ENCODE data around the gene MAN2C1.
"Not testable (repeated sequence)": the region's sequence is repeated elsewhere in the genome, so short reads cannot be mapped to it uniquely, and the experiment has no call there.

MAN2C1 gene

DNA sequence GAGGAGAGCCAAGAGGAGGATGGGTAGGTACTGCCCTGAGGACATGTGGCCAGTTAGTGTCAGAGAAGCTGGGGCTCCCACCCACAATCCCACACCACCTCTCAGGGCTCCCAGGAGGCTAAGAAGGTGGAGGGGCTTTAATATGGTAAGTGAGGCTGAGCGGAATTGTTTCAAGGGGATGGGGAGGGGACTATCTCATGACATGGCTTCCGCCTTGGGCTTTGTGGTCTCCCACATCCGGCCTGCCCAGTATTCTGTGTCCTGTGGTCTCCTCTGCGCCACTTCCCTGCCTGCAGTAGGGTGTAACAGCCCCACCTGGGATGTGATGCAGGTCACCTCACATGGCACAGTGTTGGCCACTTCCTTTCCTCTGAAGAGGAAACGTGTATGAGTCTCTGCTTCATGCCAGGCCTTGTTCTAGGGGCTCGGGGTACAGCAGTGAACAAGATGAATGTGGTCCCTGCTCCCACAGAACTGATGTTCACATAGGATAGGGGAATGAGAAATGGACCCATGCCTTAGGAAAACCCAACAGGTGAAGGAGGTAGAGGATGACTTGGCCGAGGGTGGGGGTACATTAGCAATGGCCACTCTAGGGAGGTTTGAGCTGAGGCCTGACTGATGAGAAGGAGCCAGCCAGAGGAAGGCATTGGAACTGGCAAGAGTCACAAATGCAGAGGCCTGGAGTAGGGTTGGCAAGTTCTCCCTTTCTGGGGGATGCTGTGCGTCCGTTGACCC lies 18.4 kb downstream of the MAN2C1 start:
- DNase-seq = peak in 3 of 42 donors; percentile 6 to 26 (median 18)
- intact Hi-C loops (cut with DNase I) = no loop called here

DNA sequence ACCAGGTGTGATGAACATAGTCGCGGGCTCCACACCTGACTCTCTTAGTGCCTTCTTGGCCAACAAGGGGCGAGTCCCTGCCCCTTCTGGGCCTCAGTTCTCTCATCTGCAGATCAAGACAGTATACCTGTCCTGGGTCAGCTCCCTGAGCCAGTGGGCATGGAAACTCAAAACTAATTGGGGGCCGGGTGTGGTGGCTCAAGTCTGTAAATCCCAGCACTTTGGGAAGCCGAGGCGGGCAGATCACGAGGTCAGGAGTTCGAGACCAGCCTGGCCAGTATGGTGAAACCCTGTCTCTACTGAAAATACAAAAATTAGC lies 19.1 kb downstream of the MAN2C1 start:
- intact Hi-C loops (cut with DNase I); DNase-seq: not testable (repeated sequence)

DNA sequence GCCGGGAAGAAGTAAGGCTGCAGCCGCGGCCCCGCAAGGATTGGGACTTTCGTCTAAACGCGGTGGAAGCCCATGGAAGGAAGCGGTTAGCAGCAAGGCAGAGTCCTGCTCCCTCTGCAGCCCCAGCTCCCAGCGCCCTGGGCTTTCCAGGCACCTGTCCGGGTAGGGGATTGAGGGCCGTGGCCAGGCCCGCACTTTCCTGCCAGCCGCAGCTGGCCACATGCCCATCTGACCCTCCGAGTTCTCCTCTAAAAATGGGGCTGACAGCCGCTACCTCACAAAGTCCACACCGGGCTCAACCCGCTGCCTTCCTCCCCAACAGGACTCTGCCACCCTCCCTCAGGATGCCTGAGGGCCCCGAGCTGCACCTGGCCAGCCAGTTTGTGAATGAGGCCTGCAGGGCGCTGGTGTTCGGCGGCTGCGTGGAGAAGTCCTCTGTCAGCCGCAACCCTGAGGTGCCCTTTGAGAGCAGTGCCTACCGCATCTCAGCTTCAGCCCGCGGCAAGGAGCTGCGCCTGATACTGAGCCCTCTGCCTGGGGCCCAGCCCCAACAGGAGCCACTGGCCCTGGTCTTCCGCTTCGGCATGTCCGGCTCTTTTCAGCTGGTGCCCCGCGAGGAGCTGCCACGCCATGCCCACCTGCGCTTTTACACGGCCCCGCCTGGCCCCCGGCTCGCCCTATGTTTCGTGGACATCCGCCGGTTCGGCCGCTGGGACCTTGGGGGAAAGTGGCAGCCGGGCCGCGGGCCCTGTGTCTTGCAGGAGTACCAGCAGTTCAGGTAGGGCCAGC lies 19.7 kb downstream of the MAN2C1 start:
- intact Hi-C loops (cut with DNase I) = no loop called here
- DNase-seq = peak in 10 of 42 donors; percentile 12 to 46 (median 25)

DNA sequence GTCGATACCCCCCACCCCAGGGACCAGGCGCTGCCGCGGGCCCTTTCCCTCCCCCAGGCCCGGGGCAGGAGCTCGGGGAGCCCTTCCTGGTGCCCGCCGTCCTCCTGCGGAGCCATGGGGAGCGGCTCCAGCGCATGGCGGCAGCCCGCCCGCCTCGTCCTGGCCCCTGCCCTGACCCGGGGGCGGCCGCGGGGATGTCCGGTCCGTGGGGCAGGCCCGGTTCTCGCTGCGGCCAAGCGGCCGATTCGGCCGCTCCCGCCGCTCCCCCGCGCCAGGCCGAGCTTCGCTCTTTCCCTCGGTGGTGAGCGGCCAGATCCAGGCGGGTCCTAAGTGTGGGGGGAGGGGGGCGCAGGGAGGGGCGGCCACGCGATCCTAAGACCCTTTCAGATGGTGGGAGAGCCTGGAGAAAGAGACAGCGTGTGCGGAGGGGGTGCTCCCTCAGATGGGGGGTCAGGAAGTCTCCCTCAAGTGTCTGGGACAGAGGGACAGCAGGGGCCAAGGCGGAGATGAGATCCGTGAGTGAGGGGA lies 20.3 kb downstream of the MAN2C1 start:
- peak in 2 of 42 donors; percentile 5 to 28 for DNase-seq
- intact Hi-C loops (cut with DNase I) = no loop called here

DNA sequence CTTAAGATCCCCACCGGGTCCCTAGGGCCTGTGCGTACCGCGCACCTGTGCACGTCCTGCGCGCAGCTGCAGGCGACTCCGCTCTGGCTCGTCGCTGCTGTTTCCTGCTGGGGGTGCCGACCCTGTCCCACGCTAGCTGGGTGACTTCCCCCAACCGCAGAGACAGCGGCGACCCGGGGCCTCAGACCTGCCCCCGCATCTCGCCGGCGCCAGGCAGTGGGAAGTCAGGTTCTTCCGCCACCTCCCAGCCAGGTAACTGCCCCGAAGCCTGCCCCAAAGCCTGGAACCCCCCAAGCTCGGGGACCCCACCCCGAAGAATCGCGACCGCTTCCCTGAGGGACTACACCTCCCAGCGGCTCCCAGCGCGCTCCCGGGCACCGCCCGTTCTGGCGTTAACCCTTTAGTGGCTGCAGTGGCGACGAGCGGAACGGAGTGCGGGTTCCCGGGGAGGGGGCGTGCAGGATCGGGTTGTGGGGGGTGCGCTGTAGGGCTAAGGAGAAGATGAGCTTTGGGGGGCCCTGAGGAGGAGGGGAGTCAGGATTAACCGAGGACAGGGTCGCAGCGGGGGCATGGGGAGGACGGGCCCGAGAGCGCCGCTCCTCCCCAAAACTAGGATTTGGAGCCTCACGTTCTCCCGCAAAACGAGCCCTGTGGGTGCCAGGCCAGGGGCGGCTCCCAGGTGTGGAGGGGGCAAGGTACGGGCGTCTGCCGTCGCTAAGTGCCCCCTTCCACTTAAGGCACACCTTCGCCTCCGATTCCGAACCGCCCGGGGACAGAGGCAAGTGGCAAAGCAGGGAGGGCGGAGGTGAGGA lies 21.0 kb downstream of the MAN2C1 start:
- intact Hi-C loops (cut with DNase I) = no loop called here
- peak; percentile 51 to 94 (median 86) for DNase-seq

DNA sequence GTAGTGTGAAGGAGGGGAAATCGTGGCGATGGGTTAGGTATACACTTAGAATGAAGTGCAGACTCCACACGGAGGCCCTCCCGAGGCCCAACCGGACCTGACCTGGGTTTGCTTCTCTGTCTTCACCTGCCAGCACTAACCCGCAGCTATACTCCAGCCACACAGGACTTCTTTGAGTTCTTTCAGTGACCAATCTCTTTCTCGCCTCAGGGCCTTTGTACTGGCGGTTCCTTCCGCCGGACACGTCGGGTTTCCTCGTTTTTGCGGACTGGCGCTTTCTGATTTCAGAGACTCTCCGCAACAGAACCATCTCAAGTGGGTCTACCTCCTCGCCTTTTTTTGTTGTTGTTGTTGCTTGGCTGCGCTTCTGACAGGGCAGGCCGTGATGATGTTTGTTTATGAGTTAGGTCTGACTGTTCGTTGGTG lies 21.6 kb downstream of the MAN2C1 start, which contains the start of gene NEIL1:
Gene NEIL1, plus strand, starts transcription at position 244 of the 426 bp plus-strand sequence. CDS start 1,867 bp downstream, outside the sequence.
- intact Hi-C loops (cut with DNase I) = no loop called here
- DNase-seq = peak in 6 of 42 donors; percentile 14 to 43 (median 22)

DNA sequence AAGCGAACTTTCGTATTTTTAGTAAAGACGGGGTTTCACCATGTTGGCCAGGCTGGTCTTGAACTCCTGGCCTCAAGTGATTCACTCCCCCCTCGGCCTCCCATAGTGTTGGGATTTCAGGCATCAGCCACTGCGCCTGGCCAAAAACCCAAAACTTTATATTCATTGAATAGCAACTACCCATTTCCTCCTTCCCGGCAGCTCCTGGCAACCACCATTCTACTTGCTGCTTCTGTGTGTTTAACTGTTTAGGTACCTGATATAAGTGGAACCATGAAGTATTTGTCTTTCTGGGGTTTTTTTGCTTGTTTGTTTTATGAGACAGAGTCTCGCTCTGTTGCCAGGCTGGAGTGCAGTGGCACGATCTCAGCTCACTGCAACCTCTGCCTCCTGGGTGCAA lies 24.5 kb downstream of the MAN2C1 start:
- intact Hi-C loops (cut with DNase I) = not testable (repeated sequence)
- DNase-seq = peak in 11 of 42 donors; percentile 23 to 78 (median 35)

DNA sequence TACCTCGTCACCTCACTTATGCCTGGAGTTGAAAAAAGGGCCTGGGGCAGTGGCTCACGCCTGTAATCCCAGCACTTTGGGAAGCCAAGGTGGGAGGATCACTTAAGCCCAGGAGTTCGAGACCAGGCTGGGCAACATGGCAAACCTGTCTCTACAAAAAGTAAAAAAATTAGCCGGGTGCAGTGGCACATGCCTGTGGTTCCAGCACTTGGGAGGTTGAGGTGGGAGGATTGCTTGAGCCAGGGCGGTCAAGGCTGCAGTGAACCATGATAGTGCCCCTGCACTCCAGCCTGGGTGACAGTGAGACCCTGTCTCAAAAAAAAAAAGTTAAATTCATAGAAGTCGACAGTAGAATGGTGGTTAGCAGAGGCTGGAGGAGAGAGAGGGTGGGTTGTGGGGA lies 26.2 kb downstream of the MAN2C1 start:
- intact Hi-C loops (cut with DNase I) = no loop called here
- DNase-seq = no peak

DNA sequence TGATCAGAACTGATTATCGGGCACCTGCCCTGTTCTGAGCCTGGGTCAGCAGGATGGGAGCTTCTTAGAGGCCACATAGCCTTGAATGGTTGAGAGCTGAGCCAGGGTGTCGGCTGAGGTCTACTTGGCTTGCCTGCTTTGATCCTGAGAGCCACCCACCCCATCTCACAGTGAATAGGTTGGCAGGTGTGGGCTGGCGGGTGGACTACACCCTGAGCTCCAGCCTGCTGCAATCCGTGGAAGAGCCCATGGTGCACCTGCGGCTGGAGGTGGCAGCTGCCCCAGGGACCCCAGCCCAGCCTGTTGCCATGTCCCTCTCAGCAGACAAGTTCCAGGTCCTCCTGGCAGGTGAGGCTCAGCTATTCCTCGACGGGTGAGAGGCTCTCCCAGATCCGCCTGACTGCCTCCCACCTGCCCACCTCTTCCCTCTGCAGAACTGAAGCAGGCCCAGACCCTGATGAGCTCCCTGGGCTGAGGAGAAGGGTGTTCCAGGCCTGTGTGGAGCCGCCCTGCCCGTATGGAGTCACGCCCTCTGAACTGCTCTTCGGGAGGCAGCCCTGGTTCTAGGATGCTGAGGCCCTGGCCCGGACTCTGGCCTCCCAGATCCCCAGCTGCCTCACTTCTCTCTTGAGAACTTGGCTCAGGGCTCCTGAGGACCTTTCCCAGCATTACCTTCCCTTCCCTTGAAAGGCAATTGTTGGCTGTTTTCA lies 28.7 kb downstream of the MAN2C1 start:
- DNase-seq = no peak
- intact Hi-C loops (cut with DNase I) = no loop called here

DNA sequence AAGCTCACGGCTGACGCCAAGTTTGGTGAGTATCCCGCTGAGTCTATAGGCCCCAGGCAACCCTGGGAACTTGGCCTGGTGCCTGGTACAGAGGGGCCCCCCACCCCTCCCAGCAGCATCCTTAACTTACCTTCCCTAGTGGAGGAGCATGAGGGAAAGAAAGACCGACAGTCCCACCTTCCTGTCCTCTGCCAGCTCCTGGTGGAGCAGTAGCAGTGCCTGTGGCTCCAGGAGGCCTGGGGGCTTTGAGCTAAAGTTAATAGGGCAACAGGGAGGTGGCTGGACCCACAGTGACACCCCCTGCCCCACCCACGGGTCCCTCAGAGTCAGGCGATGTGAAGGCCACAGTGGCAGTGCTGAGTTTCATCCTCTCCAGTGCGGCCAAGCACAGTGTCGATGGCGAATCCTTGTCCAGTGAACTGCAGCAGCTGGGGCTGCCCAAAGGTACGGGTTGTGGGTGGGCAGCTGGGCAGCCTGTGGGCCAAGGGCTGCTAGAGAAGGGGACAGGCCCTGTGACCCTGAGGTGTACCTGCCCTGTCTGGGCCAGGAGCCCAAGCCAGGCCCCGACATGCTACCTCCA lies 29.7 kb downstream of the MAN2C1 start:
- no peak for DNase-seq
- intact Hi-C loops (cut with DNase I) = no loop called here

DNA sequence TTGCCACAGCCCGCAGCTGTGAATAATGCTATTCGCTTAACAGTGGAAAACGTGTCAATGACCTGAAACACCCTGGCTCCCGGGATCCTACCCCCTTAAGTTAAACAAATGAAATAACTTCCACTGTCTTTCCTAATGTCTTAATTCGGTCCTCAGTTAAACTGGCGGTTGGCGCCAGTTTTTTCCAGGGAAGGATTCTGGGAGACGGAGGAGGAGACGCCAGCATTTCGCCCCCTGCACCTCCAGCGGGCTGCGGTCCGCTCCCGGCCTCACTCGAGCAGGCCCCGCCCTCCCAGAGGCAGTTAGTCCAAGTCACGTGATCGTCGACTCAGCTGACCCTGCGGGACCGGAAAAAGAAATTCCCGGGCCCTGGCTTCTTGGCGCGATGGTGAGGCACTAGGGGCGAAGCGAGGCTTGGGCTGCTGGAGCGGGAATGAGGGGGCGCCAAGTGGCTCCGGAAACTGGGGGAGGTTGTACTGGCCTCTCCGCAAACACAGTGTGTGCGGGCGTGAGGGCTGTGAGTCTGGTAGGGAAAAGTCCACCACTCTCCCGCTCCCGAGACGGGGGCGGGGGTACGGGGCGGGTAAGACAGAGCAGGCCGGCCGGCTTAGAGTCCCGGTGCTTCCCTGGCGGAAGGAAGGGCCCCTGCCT lies 32.6 kb downstream of the MAN2C1 start, which contains the start of gene COMMD4:
Gene COMMD4, plus strand, starts transcription at position 359 of the 651 bp plus-strand sequence. Its CDS starts 27 bp downstream, at position 386.
- intact Hi-C loops (cut with DNase I) = no loop called here
- DNase-seq = peak; percentile 92 to 99 (median 96)

DNA sequence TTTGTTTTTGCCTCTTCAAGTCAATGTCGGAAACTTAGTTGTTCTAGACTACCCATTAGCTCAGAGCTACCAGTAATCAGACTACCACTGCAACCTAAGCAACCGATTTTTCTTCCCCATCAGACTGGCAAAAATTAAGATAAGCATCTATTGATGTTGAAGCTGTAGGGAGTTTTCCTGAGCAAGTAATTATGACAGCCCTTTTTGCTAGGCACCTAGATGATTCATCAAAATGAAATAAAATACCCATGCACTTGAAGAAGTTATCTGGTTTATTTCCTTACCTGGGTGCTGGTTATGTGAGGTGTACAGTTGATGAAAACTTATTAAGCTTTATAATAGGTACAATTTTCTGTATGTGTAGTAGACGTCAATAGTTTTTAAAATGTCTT lies 33.1 kb downstream of the MAN2C1 start:
- intact Hi-C loops (cut with DNase I) = no loop called here
- no peak for DNase-seq

DNA sequence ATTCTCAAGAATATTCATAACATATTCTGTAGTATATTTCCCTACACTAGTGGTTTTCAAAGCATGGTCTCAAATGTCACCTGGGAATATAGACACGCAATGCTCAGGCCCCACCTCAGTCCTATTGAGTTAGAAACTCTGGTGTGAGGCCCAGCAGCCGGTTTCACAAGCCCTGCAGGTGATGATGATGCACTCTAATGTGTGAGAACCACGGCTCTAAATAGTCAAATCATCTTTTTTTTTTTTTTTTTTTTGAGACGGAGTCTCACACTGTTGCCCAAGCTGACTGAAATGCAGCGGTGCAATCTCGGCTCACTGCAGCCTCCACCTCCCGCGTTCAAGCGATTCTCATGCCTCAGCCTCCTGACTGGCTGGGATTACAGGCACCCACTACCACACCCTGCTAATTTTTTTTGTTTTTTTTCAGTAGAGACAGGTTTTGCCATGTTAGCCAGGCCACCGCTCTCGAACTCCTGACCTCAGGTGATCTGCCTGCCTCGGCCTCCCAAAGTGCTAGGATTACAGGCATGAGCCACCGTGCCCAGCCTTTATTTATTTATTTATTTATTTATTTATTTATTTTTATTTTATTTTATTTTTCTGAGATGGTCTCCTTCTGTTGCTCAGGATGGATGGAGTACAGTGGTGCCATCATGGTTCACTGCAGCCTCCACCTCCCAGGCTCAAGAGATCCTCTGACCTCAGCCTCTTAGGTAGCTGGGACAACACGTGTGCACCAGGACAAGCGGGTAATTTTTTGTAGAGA lies 34.6 kb downstream of the MAN2C1 start:
- DNase-seq; intact Hi-C loops (cut with DNase I): not testable (repeated sequence)

DNA sequence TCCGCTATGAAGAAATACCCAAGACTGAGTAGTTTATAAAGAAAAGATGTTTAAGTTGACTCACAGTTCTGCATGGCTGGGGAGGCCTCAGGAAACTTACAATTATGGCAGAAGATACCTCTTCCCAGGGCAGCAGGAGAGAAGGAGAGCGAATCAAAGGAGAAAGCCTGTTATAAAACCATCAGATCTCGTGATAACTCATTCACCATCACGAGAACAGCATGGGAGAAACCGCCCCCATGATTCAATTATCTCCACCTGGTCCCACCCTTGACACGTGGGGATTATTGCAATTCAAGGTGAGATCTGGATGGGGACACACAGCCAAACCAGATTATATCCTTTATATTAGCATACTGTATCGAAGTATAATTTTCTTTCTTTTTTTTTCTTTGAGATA lies 36.3 kb downstream of the MAN2C1 start:
- DNase-seq; intact Hi-C loops (cut with DNase I): not testable (repeated sequence)

DNA sequence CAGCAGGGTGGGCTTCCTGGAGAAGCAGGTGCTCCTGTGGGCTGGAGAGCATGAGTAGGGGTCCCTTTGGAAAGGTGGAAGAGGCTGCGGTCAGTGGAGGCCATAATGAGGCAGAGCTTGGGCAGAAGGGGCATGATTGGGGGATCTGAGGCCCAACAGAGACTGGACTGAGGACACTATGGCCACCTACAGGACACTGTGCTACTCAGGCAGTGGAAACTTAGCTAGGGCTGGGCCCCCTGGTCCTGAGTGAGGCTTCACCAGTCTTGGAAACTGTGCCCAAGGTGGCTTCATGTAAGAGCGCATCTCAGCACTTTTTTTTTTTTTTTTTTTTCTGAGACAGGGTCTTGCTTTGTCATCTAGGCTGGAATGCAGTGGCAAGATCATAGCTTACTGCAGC lies 38.8 kb downstream of the MAN2C1 start:
- DNase-seq = no peak
- intact Hi-C loops (cut with DNase I) = no loop called here

DNA sequence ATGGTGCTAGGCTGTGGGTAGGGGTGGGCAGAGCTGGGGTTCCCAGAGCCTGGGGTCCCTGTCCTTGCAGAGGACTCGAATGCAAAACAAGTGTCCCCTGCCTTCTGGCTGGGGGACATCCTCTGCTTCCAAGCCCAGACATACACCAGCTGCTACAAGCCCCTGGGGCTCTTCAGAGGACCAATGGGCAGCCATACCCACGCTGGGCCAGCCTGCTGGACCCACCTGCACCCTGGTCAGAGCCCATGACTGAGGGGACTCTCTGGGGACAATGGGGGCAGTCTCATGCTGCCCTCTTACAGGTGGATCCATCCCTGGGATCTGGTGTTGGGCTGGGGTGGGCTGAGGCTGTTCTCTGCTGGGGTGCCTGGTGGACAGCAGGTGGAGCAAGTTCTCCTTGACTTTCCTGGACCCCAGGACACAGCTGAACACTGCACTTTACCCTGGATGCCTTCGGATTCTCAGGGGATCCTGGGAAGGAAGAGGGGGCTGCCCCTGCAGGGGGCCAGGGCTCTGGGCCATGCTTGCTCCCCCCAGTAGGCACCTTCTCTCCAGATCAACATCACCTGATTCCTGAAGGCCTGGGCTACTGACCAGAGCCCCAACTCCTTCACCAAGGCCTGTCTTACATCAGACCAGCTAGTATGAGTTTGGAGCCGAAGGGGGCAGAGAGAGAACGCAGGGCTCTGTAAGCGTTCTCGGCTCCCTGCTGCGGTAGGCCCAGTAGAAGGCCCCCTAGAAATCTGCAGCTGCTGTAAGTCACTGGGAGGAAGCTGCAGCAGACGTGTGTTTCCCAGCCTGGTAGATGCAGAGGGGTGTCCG lies 39.7 kb downstream of the MAN2C1 start:
- intact Hi-C loops (cut with DNase I) = no loop called here
- no peak for DNase-seq
